Esophagus mucosa (tissue), 1 donor: ENCODE results near the gene CMTM7. TPM values are rescaled to one million over a fixed set of nuclear protein-coding genes. Genes with fewer than 3 reads are reported as not detected.
"Not testable (repeated sequence)": the region's sequence is repeated elsewhere in the genome, so short reads cannot be mapped to it uniquely, and the experiment has no call there.

Source experiments
- ATAC-seq: fragments of 200-7000 bp; cut with Tn5 transposase; one replicate; pipeline ENCODE4 v1.9.1; 2020
- total RNA-seq: library from RNA; stranded (reverse); gene quantifications from one replicate; pipeline ENCODE4 v1.2.4, GENCODE V29; 2023
- donor health status: DM: yes; HTN: yes; CAD: no.

CMTM7 gene
- total RNA-seq, 1 donor from 2014 or later: 1.2 TPM

DNA sequence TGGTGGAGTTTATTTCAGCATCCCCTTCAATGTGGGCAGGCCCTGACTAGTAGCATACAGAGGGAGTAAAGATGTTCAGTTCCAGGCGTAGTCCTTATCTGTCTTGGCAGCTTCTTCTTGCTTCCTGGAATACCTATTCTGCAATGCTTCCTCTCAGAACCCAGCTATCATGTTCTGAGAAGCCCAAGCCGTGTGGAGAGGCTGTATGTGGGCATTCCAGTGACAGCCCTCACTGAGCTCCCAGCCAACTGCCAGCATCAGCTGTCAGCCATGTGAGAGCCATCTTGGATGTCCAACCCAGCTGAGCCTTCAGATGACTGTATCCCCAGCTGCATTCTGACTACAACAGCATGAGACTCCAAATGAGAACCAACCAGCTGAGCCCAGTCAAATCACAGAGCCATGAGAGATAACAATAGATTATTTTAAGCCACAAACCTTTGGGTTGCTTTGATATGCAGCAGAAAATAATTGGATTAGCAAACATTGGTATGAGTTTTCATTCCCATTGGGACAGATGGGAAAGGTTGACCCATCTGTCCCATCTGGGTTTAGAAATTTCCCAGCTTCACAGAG is 8.4 kb upstream of the CMTM7 start:
- ATAC-seq: no peak

DNA sequence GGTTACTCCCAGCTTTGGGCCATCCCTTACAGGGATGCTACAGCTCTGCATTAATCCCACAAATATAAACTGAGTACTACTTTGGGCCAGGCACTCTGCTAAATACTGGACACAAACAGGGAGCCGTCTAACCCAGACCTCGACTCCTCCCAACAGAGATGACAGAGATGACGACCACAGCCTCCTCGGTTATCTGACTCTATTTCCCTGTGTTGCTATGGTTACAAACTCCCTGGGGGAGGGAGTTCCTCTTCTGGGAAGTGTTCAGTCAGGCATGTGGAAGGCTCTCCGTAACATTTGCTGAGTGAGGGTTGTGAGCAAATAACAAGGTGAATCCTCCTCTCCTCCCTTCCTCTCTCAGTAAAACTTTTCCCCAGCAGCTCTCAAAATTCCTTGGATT is 6.7 kb upstream of the CMTM7 start:
- ATAC-seq: no peak

- ATAC-seq: no peak
Observed at GRCh38 chr3:32387512-32387911, 4.1 kb upstream of the CMTM7 start.

GRCh38 chr3:32389577-32389976 is 2.1 kb upstream of the CMTM7 start:
- ATAC-seq: not testable (repeated sequence)

DNA sequence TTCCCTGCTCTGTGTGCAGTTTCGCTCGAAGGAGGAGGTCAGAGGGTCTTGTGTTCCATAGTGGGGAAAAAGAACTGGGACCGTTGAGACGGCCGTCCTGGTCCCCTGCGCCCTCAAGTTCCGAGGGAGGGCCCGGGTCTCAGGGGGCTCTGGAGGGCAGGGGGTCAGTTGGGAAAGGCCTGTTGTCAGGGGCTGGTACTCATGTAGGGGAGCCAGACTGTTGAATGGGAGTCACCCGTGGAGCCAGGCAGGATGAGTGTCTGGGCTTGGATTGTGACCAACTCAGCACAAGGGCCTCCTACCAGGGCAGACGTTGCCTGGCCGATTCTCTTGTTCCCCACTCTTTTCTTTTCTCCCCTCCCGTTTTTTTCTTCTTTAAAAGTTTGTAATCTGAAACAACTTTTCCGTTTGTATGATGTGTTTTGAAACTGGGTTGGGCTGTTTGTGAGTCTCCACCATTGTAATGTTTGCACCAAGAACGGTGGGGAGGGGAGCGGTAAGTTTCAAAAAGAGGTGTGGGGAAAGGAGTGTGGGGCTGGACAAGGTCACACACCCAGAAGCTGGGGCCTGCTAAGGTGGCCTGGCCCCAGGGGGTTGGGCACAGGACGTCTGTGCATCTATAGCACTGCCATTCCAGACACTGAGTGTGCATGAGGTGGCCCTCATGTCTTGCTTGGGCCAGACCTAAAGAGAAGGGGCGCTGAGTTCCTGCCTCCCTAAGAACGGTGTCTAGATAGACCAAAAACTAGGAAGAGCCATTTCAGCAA is 1.1 kb downstream of the CMTM7 start:
- ATAC-seq: peak; percentile 30

GRCh38 chr3:32395496-32395895 is 3.8 kb downstream of the CMTM7 start:
- no peak for ATAC-seq

- ATAC-seq: no peak
Observed at GRCh38 chr3:32397941-32398340, 6.3 kb downstream of the CMTM7 start.

- no peak for ATAC-seq
Observed at GRCh38 chr3:32398531-32398930, 6.9 kb downstream of the CMTM7 start.

DNA sequence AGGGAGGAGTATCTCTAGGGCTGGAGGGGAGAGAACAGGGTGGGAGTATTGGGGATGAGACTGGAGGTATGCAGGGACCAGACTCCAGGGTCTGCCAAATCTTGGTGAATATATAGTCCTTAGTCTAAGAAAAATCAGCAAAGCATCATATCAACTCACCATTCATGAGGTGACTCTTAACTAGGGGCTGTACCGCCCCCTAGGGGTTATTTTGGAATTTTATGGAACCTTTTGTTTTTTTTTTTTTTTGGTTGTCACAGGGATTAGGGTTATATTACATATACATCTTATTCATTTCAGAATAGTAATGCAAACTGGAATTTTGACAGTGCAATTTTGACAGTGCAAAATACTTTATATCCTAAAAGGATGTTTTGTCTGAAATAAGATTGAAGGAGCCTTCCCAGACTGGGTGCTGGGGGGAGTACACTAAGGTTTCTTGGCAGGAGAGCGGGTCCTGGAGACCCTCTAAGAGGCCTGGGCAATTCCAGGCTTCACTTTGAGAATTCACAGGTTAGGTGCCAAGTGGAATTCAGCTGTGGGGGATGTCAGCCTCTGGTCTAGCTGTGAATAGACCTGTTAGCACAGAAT is 7.5 kb downstream of the CMTM7 start:
- no peak for ATAC-seq

GRCh38 chr3:32401126-32401525 is 9.5 kb downstream of the CMTM7 start:
- ATAC-seq: no peak

DNA sequence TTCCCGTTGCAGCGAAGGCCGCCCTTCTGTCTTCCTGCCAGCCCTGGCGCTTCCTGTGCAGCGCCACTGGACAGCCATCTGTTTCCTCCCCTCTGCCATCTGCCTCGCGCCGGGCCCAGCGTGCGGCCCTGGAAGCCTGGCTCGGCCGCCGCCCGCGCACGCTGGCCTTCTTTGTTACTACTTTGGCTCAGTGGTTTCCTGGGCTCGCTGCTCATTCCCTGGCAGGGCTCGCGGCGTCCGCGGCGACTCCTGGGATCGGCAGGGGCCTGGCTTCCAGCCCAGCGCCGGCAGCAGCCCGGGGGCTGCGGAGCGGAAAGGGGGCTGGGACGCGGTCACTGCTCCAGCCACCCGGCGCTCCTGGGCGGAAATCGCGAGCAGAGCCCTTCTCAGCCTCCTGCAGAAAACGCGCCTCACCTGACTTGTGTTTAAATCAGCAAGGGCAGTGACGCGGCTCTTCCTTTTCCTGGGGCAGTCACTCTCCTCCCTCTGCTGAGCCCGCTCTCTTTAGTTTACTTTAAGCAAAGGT is 10.0 kb downstream of the CMTM7 start:
- peak; percentile 73 for ATAC-seq

DNA sequence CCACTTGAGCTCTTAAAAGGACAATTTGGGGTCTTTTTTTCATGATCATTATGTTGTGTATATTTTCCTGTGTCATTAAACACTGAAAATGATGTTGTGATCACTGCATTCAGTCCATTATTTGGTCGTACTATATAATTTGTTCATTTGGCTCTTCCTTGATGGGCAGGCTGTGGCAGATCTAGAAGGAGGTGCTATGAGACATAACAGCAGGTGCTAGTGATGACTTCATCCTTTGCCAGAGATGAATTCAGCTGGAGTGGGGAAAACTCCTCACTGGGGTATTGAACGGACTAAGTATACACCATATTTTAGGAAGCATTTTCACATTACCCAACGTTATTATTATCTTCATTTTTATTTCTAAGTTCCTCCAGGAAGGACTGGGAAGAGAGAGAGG is 12.0 kb downstream of the CMTM7 start:
- ATAC-seq: no peak

- no peak for ATAC-seq
Observed at GRCh38 chr3:32404714-32405113, 13.1 kb downstream of the CMTM7 start.

DNA sequence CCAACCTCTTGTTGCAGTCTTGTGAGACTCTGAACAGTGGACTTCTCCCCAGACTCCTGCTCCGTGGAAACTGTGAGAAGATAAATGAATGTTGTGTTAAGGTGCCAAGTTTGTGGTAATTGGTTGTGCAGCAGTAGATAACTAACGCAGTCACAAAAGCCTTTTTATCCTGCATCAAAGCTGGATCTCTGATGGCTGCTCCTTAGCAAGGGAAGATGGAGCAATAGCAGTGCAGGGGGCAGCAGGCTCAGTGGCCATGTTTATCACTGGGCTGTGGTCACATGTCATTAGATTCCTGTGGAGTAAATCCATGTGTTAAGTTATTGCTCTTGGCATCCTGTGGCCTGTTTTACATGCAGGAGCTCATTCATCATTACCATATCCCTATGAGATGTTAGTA is 13.5 kb downstream of the CMTM7 start:
- ATAC-seq: no peak

GRCh38 chr3:32405711-32406323 is 14.2 kb downstream of the CMTM7 start:
- no peak for ATAC-seq

GRCh38 chr3:32406486-32407408 is 15.1 kb downstream of the CMTM7 start:
- ATAC-seq: peak; percentile 82

GRCh38 chr3:32410367-32411246 is 19.0 kb downstream of the CMTM7 start:
- ATAC-seq: no peak

- no peak for ATAC-seq
Observed at GRCh38 chr3:32411442-32411841, 19.8 kb downstream of the CMTM7 start.

- ATAC-seq: no peak
Observed at GRCh38 chr3:32412887-32413286, 21.2 kb downstream of the CMTM7 start.

GRCh38 chr3:32413845-32414521 is 22.3 kb downstream of the CMTM7 start:
- peak; percentile 10 for ATAC-seq
